ENCODE data around the gene TRAPPC11. TPM values are rescaled to one million over a fixed set of nuclear protein-coding genes. Genes with fewer than 3 reads are reported as not detected.

Gene TRAPPC11
- total and polyA plus RNA-seq, 2 experiments from 2014 or later: 15.0 to 42.7 TPM

GRCh38 chr4:183691006-183691405 is 31.9 kb downstream of the TRAPPC11 start:
- no peaks in the 10 kb centered on the region for H3K4me1 ChIP-seq (ENCODE audit: insufficient read depth)
- peaks cover 44% of the 10 kb centered on the region for H3K36me3 ChIP-seq (ENCODE audit: insufficient read depth)
- no peak overlapping the region for H3K4me3 ChIP-seq
- H3K27me3 Mint-ChIP-seq (ENCODE audit: insufficient read depth, low read depth, poor library complexity): no peaks in the 10 kb centered on the region
- ATAC-seq (no peak), DNase-seq (ENCODE audit: low spot score) (no peak)
- H3K9me3 Mint-ChIP-seq: no peaks in the 10 kb centered on the region
- no peak overlapping the region for H3K4me2 ChIP-seq
- H3K27me3 ChIP-seq (ENCODE audit: insufficient read depth): no peaks in the 10 kb centered on the region
- no peaks in the 10 kb centered on the region for H3K9me2 ChIP-seq (ENCODE audit: insufficient read depth)
- H3K79me2 ChIP-seq (replicated peaks; ENCODE audit: insufficient read depth): no peaks in the 10 kb centered on the region
- TF ChIP-seq JUNB (IDR thresholded peaks at IDR 0.05; ENCODE audit: unreplicated experiment) (no peak), ZNF331 (CRISPR knock-in tag; IDR thresholded peaks at IDR 0.05; ENCODE audit: low read depth) (no peak), NANOG (IDR thresholded peaks at IDR 0.05; ENCODE audit: borderline replicate concordance) (no peak), POLR2AphosphoS5 (IDR thresholded peaks at IDR 0.05; ENCODE audit: low read depth) (no peak), CREB1 (CRISPR knock-in tag; IDR thresholded peaks at IDR 0.05; ENCODE audit: low read depth) (no peak), ZNF114 (CRISPR knock-in tag; IDR thresholded peaks at IDR 0.05) (no peak), EZH2phosphoT487 (IDR thresholded peaks at IDR 0.05; ENCODE audit: unreplicated experiment) (no peak)
- peaks cover 5% of the 10 kb centered on the region; the same call in 1 of the 2 replicates for H4K20me1 ChIP-seq (replicated peaks; ENCODE audit: insufficient read depth)
- no peak overlapping the region for H2AFZ ChIP-seq
- H3K36me3 Mint-ChIP-seq (ENCODE audit: low read depth): peaks cover 31% of the 10 kb centered on the region
- no peaks in the 10 kb centered on the region for H3F3A ChIP-seq (replicated peaks; ENCODE audit: low read depth)
- H3K4me3 Mint-ChIP-seq: no peak overlapping the region
- no peak overlapping the region for H3K27ac ChIP-seq (ENCODE audit: low read depth)
- no peak overlapping the region for H3K27ac Mint-ChIP-seq
- no peaks in the 10 kb centered on the region for H3K4me1 Mint-ChIP-seq

GRCh38 chr4:183691897-183692296 is 32.8 kb downstream of the TRAPPC11 start:
- H3K4me3 Mint-ChIP-seq: no peak overlapping the region
- H3K9me3 Mint-ChIP-seq: no peaks in the 10 kb centered on the region
- ATAC-seq (no peak), DNase-seq (ENCODE audit: low spot score) (no peak)
- H3F3A ChIP-seq (replicated peaks; ENCODE audit: low read depth): no peaks in the 10 kb centered on the region
- H3K36me3 ChIP-seq (ENCODE audit: insufficient read depth): peaks cover 51% of the 10 kb centered on the region
- no peak overlapping the region for H3K27ac Mint-ChIP-seq
- peaks cover 5% of the 10 kb centered on the region; the same call in 1 of the 2 replicates for H4K20me1 ChIP-seq (replicated peaks; ENCODE audit: insufficient read depth)
- no peaks in the 10 kb centered on the region for H3K79me2 ChIP-seq (replicated peaks; ENCODE audit: insufficient read depth)
- no peaks in the 10 kb centered on the region for H3K4me1 ChIP-seq (ENCODE audit: insufficient read depth)
- no peak overlapping the region for H3K4me2 ChIP-seq
- H3K27me3 Mint-ChIP-seq (ENCODE audit: insufficient read depth, low read depth, poor library complexity): no peaks in the 10 kb centered on the region
- H3K27me3 ChIP-seq (ENCODE audit: insufficient read depth): no peaks in the 10 kb centered on the region
- no peak overlapping the region for H3K27ac ChIP-seq (ENCODE audit: low read depth)
- no peaks in the 10 kb centered on the region for H3K9me2 ChIP-seq (ENCODE audit: insufficient read depth)
- H3K4me1 Mint-ChIP-seq: no peaks in the 10 kb centered on the region
- no peak overlapping the region for H3K4me3 ChIP-seq
- no peak overlapping the region for H2AFZ ChIP-seq
- H3K36me3 Mint-ChIP-seq (ENCODE audit: low read depth): peaks cover 39% of the 10 kb centered on the region
- no peak for TF ChIP-seq ZNF331 (CRISPR knock-in tag; IDR thresholded peaks at IDR 0.05; ENCODE audit: low read depth)
- no peak for TF ChIP-seq CREB1 (CRISPR knock-in tag; IDR thresholded peaks at IDR 0.05; ENCODE audit: low read depth)
- TF ChIP-seq, protein P1, sequence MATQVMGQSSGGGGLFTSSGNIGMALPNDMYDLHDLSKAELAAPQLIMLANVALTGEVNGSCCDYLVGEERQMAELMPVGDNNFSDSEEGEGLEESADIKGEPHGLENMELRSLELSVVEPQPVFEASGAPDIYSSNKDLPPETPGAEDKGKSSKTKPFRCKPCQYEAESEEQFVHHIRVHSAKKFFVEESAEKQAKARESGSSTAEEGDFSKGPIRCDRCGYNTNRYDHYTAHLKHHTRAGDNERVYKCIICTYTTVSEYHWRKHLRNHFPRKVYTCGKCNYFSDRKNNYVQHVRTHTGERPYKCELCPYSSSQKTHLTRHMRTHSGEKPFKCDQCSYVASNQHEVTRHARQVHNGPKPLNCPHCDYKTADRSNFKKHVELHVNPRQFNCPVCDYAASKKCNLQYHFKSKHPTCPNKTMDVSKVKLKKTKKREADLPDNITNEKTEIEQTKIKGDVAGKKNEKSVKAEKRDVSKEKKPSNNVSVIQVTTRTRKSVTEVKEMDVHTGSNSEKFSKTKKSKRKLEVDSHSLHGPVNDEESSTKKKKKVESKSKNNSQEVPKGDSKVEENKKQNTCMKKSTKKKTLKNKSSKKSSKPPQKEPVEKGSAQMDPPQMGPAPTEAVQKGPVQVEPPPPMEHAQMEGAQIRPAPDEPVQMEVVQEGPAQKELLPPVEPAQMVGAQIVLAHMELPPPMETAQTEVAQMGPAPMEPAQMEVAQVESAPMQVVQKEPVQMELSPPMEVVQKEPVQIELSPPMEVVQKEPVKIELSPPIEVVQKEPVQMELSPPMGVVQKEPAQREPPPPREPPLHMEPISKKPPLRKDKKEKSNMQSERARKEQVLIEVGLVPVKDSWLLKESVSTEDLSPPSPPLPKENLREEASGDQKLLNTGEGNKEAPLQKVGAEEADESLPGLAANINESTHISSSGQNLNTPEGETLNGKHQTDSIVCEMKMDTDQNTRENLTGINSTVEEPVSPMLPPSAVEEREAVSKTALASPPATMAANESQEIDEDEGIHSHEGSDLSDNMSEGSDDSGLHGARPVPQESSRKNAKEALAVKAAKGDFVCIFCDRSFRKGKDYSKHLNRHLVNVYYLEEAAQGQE (IDR thresholded peaks at IDR 0.05; ENCODE audit: unreplicated experiment): no peak
- TF ChIP-seq, protein P2, sequence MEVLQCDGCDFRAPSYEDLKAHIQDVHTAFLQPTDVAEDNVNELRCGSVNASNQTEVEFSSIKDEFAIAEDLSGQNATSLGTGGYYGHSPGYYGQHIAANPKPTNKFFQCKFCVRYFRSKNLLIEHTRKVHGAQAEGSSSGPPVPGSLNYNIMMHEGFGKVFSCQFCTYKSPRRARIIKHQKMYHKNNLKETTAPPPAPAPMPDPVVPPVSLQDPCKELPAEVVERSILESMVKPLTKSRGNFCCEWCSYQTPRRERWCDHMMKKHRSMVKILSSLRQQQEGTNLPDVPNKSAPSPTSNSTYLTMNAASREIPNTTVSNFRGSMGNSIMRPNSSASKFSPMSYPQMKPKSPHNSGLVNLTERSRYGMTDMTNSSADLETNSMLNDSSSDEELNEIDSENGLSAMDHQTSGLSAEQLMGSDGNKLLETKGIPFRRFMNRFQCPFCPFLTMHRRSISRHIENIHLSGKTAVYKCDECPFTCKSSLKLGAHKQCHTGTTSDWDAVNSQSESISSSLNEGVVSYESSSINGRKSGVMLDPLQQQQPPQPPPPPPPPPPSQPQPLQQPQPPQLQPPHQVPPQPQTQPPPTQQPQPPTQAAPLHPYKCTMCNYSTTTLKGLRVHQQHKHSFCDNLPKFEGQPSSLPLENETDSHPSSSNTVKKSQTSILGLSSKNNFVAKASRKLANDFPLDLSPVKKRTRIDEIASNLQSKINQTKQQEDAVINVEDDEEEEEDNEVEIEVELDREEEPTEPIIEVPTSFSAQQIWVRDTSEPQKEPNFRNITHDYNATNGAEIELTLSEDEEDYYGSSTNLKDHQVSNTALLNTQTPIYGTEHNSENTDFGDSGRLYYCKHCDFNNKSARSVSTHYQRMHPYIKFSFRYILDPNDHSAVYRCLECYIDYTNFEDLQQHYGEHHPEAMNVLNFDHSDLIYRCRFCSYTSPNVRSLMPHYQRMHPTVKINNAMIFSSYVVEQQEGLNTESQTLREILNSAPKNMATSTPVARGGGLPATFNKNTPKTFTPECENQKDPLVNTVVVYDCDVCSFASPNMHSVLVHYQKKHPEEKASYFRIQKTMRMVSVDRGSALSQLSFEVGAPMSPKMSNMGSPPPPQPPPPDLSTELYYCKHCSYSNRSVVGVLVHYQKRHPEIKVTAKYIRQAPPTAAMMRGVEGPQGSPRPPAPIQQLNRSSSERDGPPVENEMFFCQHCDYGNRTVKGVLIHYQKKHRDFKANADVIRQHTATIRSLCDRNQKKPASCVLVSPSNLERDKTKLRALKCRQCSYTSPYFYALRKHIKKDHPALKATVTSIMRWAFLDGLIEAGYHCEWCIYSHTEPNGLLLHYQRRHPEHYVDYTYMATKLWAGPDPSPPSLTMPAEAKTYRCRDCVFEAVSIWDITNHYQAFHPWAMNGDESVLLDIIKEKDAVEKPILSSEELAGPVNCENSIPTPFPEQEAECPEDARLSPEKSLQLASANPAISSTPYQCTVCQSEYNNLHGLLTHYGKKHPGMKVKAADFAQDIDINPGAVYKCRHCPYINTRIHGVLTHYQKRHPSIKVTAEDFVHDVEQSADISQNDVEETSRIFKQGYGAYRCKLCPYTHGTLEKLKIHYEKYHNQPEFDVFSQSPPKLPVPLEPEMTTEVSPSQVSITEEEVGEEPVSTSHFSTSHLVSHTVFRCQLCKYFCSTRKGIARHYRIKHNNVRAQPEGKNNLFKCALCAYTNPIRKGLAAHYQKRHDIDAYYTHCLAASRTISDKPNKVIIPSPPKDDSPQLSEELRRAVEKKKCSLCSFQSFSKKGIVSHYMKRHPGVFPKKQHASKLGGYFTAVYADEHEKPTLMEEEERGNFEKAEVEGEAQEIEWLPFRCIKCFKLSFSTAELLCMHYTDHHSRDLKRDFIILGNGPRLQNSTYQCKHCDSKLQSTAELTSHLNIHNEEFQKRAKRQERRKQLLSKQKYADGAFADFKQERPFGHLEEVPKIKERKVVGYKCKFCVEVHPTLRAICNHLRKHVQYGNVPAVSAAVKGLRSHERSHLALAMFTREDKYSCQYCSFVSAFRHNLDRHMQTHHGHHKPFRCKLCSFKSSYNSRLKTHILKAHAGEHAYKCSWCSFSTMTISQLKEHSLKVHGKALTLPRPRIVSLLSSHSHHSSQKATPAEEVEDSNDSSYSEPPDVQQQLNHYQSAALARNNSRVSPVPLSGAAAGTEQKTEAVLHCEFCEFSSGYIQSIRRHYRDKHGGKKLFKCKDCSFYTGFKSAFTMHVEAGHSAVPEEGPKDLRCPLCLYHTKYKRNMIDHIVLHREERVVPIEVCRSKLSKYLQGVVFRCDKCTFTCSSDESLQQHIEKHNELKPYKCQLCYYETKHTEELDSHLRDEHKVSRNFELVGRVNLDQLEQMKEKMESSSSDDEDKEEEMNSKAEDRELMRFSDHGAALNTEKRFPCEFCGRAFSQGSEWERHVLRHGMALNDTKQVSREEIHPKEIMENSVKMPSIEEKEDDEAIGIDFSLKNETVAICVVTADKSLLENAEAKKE (CRISPR knock-in tag; IDR thresholded peaks at IDR 0.05): no peak
- no peak for TF ChIP-seq EZH2phosphoT487 (IDR thresholded peaks at IDR 0.05; ENCODE audit: unreplicated experiment)
- no peak for TF ChIP-seq NANOG (IDR thresholded peaks at IDR 0.05; ENCODE audit: borderline replicate concordance)
- TF ChIP-seq EZH2 (IDR thresholded peaks at IDR 0.05; ENCODE audit: low read depth, unreplicated experiment): no peak
- TF ChIP-seq ZNF114 (CRISPR knock-in tag; IDR thresholded peaks at IDR 0.05): no peak
- no peak for TF ChIP-seq POLR2AphosphoS5 (IDR thresholded peaks at IDR 0.05; ENCODE audit: low read depth)
- no peak for TF ChIP-seq JUNB (IDR thresholded peaks at IDR 0.05; ENCODE audit: unreplicated experiment)
- no peak for TF ChIP-seq STAT1 (IDR thresholded peaks at IDR 0.05; ENCODE audit: unreplicated experiment)

Measured in GM23338 (cell line).